Type B pancreatic cell (in vitro differentiated cells): ENCODE measurements around the gene LRRC58. TPM values are rescaled to one million over a fixed set of nuclear protein-coding genes. Genes with fewer than 3 reads are reported as not detected.

Experiments
- DNase-seq: peaks from one replicate; pipeline ENCODE4 v3.0.0; 2021; ENCODE audit warnings: mixed read lengths; ENCODE audit not compliant: unreplicated experiment; ENCODE audit errors: extremely low spot score
- H3K27ac Mint-ChIP-seq: 2 replicates; pipeline ENCODE4 v1.8.0; 2021; ENCODE audit warnings: mild to moderate bottlenecking, mixed read lengths
- H3K27me3 Mint-ChIP-seq: 2 replicates; pipeline ENCODE4 v1.8.0; 2021; ENCODE audit warnings: mixed read lengths
- H3K36me3 Mint-ChIP-seq: 2 replicates; pipeline ENCODE4 v1.8.0; 2021; ENCODE audit warnings: mixed read lengths
- H3K4me1 Mint-ChIP-seq: one replicate; pipeline ENCODE4 v1.8.0; 2021; ENCODE audit warnings: mixed read lengths; ENCODE audit not compliant: unreplicated experiment
- H3K4me3 Mint-ChIP-seq: 2 replicates; pipeline ENCODE4 v1.8.0; 2021; ENCODE audit warnings: mild to moderate bottlenecking, mixed read lengths
- H3K9me3 Mint-ChIP-seq: 2 replicates; pipeline ENCODE4 v1.8.0; 2021; ENCODE audit warnings: mixed read lengths
- total RNA-seq: library from RNA; stranded (reverse); gene quantifications from 2 replicates; pipeline ENCODE4 v1.2.1, GENCODE V29; 2021; ENCODE audit warnings: low replicate concordance
- TF ChIP-seq, protein P1 (sequence below): fragments of 200-600 bp; sonication (generic); conservative IDR thresholded peaks from 2 replicates; pipeline ENCODE4 v1.5.0; 2021; ENCODE audit warnings: antibody characterized with exemption, mild to moderate bottlenecking

LRRC58 gene
- total RNA-seq, 1 donor from 2014 or later, result 19.9 TPM

DNA sequence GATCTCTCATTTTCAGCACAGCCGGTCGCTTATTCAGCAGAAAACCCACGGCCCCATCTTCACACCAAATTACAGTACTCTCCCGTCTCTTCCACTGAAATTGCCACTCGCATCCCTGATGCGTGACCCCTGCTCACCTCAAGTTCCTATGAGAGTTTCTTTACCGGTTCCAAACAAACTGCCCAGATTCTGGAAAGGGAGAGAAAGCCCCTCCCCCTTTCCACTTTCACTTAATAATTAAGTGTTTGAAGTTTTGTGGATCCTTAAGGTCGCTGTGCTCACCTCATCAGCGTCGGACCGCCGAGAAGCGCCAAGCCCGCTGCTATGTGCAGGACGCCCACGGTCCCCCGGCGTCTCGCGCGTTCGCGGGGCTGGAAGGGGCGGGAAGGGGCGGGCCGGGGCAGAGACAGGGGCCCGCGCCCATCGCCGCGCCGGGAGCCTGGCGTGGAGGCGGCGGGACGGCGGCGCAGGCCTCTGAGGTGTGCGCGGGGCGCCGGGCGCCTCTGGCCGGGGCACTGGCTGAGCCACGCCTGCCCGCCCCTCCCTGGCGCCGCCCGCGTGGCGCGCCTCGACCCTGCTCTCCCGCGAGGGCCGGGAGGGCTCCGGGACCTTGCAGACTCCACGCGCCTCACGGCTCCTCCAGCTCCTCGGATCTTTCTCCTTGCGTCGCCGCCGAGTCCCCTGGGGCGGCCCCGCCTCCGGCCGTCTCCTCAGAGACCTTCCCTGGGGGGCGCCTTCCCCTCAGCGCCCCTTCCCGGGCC, 64.2 kb downstream of the LRRC58 start, which contains the start of gene GPR156:
Gene GPR156 (minus strand): TSS at position 476 of the 761 bp plus-strand sequence. CDS start 41,124 bp downstream, outside the sequence.
- TF ChIP-seq, protein P1, sequence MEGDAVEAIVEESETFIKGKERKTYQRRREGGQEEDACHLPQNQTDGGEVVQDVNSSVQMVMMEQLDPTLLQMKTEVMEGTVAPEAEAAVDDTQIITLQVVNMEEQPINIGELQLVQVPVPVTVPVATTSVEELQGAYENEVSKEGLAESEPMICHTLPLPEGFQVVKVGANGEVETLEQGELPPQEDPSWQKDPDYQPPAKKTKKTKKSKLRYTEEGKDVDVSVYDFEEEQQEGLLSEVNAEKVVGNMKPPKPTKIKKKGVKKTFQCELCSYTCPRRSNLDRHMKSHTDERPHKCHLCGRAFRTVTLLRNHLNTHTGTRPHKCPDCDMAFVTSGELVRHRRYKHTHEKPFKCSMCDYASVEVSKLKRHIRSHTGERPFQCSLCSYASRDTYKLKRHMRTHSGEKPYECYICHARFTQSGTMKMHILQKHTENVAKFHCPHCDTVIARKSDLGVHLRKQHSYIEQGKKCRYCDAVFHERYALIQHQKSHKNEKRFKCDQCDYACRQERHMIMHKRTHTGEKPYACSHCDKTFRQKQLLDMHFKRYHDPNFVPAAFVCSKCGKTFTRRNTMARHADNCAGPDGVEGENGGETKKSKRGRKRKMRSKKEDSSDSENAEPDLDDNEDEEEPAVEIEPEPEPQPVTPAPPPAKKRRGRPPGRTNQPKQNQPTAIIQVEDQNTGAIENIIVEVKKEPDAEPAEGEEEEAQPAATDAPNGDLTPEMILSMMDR, result peak; percentile 49
- H3K27me3 Mint-ChIP-seq, result peaks cover 47% of the 10 kb centered on the region
- no peak for DNase-seq
- no peak within 1 kb of the TSS for H3K27ac Mint-ChIP-seq
- peaks cover 5% of the 10 kb centered on the region for H3K4me1 Mint-ChIP-seq
- peak within 1 kb of the TSS; percentile 83 for H3K4me3 Mint-ChIP-seq
- no peaks in the 10 kb centered on the region for H3K9me3 Mint-ChIP-seq
- no peaks in the 10 kb centered on the region for H3K36me3 Mint-ChIP-seq

DNA sequence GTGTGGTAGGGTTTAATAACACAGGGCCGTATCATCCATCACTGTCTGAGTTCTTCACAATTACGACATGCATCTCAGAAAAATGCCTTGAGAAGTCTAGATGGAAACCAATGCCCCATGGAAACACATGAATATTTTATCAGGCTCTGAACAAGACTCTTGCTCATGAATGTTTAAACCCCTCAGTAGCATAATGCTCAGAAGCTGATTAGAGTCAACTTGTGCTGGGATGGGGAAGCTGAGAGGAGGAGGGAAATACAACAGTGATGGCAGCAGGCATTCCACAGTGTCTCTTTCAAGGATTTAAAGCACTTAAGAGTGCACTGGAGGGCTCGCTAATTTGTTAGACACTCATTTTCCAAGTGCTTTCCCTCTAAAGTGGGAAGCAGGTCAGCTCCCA, 67.9 kb downstream of the LRRC58 start:
- H3K9me3 Mint-ChIP-seq, result no peaks in the 10 kb centered on the region
- H3K27me3 Mint-ChIP-seq, result peaks cover 56% of the 10 kb centered on the region
- peaks cover 5% of the 10 kb centered on the region for H3K4me1 Mint-ChIP-seq
- TF ChIP-seq, protein P1, result no peak
- H3K4me3 Mint-ChIP-seq, result no peak overlapping the region
- H3K36me3 Mint-ChIP-seq, result no peaks in the 10 kb centered on the region
- no peak overlapping the region for H3K27ac Mint-ChIP-seq
- no peak for DNase-seq

DNA sequence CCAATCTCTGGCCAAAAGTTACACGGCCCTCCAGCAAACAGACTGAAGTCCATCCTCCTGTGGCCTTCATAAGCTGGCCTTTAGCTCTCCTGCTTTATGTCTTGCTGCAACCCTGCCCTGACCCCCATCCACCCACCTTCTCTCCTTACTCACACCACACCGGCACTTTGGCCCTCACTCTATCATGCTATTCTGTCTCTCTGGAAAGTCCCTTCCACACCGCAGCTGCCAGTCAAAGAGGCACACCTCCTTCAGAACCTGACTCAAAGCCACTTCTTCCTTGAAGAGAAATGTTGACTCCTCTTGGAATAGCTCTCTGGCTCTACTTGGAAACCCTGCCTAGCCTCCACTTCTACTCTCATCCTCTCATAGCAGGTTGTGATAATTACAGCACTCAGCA, 68.6 kb downstream of the LRRC58 start:
- Mint-ChIP-seq H3K27me3 (peaks cover 53% of the 10 kb centered on the region), H3K27ac (no peak overlapping the region), H3K4me3 (no peak overlapping the region), H3K36me3 (no peaks in the 10 kb centered on the region), H3K9me3 (no peaks in the 10 kb centered on the region), H3K4me1 (peaks cover 5% of the 10 kb centered on the region)
- TF ChIP-seq, protein P1, result no peak
- no peak for DNase-seq

DNA sequence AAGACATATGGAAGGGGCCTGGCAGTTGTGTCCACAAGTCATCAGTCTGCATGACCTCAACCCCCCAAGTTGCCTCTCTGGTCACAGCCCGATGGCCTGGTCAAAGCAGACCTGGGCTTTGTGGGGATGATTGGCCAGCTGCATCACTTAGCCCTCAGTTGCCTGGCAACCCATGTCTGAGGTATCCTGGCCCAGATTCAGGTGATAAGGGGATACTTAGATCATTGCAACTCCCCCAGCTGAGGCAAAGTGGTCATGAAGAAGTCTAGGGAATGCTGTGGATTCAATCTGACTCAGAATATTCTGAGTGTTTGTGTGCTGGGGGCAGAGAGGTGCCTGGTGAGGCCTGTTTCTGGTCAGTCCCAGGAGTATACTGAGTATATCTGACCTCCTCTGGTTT, 69.1 kb downstream of the LRRC58 start:
- DNase-seq, result no peak
- no peak overlapping the region for H3K27ac Mint-ChIP-seq
- H3K27me3 Mint-ChIP-seq, result peaks cover 51% of the 10 kb centered on the region
- no peaks in the 10 kb centered on the region for H3K9me3 Mint-ChIP-seq
- H3K4me3 Mint-ChIP-seq, result no peak overlapping the region
- TF ChIP-seq, protein P1, result no peak
- H3K4me1 Mint-ChIP-seq, result peaks cover 5% of the 10 kb centered on the region
- H3K36me3 Mint-ChIP-seq, result no peaks in the 10 kb centered on the region

DNA sequence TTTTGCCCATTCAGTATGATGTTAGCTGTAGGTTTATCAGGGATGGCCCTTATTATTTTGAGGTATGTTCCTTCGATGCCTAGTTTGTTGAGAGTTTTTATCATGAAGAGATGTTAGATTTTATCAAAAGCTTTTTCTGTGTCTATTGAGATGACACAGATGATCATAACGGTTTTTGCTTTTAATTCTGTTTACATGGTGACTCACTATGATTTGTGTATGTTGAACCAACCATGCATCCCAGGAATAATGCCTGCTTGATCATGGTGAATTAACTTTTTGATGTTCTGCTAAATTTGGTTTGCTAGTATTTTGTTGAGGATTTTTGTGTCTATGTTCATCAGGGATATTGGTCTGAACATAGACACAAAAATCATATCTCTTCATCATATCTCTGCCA, 72.4 kb downstream of the LRRC58 start:
- H3K4me3 Mint-ChIP-seq, result no peak overlapping the region
- no peak overlapping the region for H3K27ac Mint-ChIP-seq
- no peak for DNase-seq
- TF ChIP-seq, protein P1, result no peak
- H3K27me3 Mint-ChIP-seq, result peaks cover 24% of the 10 kb centered on the region
- no peaks in the 10 kb centered on the region for H3K9me3 Mint-ChIP-seq
- H3K36me3 Mint-ChIP-seq, result no peaks in the 10 kb centered on the region
- peaks cover 5% of the 10 kb centered on the region for H3K4me1 Mint-ChIP-seq
